HEK293T (cell line): ENCODE measurements around the gene GNG13.

Experiments used
- ARNT ChIP-seq: fragments of 450-650 bp; IDR thresholded peaks from 2 replicates; pipeline ENCODE4 v1.6.1; 2017; ENCODE audit warnings: mild to moderate bottlenecking
- FOXA1 ChIP-seq: fragments of 450-650 bp; IDR thresholded peaks from 2 replicates; pipeline ENCODE4 v1.6.1; 2016; ENCODE audit warnings: mild to moderate bottlenecking
- FOXM1 ChIP-seq: fragments of 450-650 bp; IDR thresholded peaks from 2 replicates; pipeline ENCODE4 v1.6.1; 2017; ENCODE audit warnings: mild to moderate bottlenecking, borderline replicate concordance
- SUZ12 ChIP-seq: fragments of 450-650 bp; IDR thresholded peaks from 2 replicates; pipeline ENCODE4 v1.6.1; 2016; ENCODE audit warnings: mild to moderate bottlenecking
- TARDBP ChIP-seq: fragments of 450-650 bp; IDR thresholded peaks from 2 replicates; pipeline ENCODE4 v1.6.1; 2016

DNA sequence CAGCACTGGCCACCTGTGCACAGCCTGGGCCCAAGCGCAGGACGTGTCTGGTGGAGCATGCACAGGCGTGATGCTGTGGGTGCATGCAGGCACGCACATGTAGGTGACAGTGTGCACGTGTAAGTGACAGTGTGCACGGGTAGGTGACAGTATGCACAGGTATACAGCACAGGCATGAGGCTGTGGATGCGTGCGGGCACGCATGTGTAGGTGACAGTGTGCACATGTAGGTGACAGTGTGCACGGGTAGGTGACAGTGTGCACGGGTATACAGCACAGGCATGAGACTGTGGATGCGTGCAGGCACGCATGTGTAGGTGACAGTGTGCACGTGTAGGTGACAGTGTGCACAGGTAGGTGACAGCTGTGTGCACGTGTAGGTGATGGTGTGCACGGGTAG is 20.2 kb downstream of the GNG13 start:
- no peak for TF ChIP-seq SUZ12
- TF ChIP-seq FOXA1 = no peak
- no peak for TF ChIP-seq FOXM1
- TF ChIP-seq TARDBP = no peak
- TF ChIP-seq ARNT = no peak
